Fibroblast of lung (primary cell): ENCODE results near the gene EXOSC7. TPM values are rescaled to one million over a fixed set of nuclear protein-coding genes. Genes with fewer than 3 reads are reported as not detected.
A peak's percentile ranks its signal among the peaks of the same experiment; 100 is the strongest.

Experiments used
- DNase-seq, 2 donors: peaks; one replicate each; pipeline versions ENCODE4 v3.0.0 to v3.0.0-alpha.2; 2010; ENCODE audit warnings: low read depth in 2 of 2
- H2AFZ ChIP-seq: 2 replicates; pipeline ENCODE4 v1.5.1; 2012; ENCODE audit warnings: low read length, control low read depth, inconsistent platforms
- H3K27ac ChIP-seq: 2 replicates; pipeline ENCODE4 v1.5.1; 2011; ENCODE audit warnings: low read length, control low read depth; ENCODE audit not compliant: insufficient read depth
- H3K27me3 ChIP-seq: 2 replicates; pipeline ENCODE4 v1.5.1; 2011; ENCODE audit warnings: mild to moderate bottlenecking, low read length; ENCODE audit not compliant: control insufficient read depth, insufficient read depth
- H3K36me3 ChIP-seq: 2 replicates; pipeline ENCODE4 v1.5.1; 2011; ENCODE audit warnings: low read length; ENCODE audit not compliant: control insufficient read depth, insufficient read depth
- H3K4me1 ChIP-seq: 2 replicates; pipeline ENCODE4 v1.5.1; 2011; ENCODE audit warnings: low read length; ENCODE audit not compliant: control insufficient read depth, insufficient read depth; ENCODE audit errors: extremely low read depth
- H3K4me2 ChIP-seq: 2 replicates; pipeline ENCODE4 v1.5.1; 2011; ENCODE audit warnings: low read length, control low read depth; ENCODE audit not compliant: insufficient read depth; ENCODE audit errors: extremely low read depth
- H3K4me3 ChIP-seq, 4 experiments: fragments of 200-600 bp in 1 of 4; sonication (generic) in 1 of 4; replicated peaks in 1 of 4; 2 replicates each; pipeline ENCODE4 v1.5.1; 2011 to 2016; ENCODE audit warnings: low read length in 4 of 4, low read depth in 3 of 4, mild to moderate bottlenecking in 3 of 4, control low read depth in 2 of 4, inconsistent platforms in 1 of 4, mixed read lengths in 1 of 4; ENCODE audit not compliant: insufficient read depth in 1 of 4; ENCODE audit errors: control extremely low read depth in 1 of 4
- H3K79me2 ChIP-seq: 2 replicates; pipeline ENCODE4 v1.5.1; 2012; ENCODE audit warnings: mild to moderate bottlenecking, low read length, inconsistent platforms; ENCODE audit not compliant: control insufficient read depth, insufficient read depth
- H3K9ac ChIP-seq: 2 replicates; pipeline ENCODE4 v1.5.1; 2011; ENCODE audit warnings: mild to moderate bottlenecking, low read length, control low read depth; ENCODE audit not compliant: insufficient read depth
- H3K9me3 ChIP-seq: 2 replicates; pipeline ENCODE4 v1.5.1; 2012; ENCODE audit warnings: low read depth, low read length; ENCODE audit not compliant: control insufficient read depth, insufficient read depth
- H4K20me1 ChIP-seq: 2 replicates; pipeline ENCODE4 v1.5.1; 2011; ENCODE audit warnings: low read length; ENCODE audit not compliant: control insufficient read depth, insufficient read depth; ENCODE audit errors: extremely low read depth
- EZH2 ChIP-seq: IDR thresholded peaks from 2 replicates; pipeline ENCODE4 v1.5.1; 2012; ENCODE audit warnings: low read length, control low read depth, mild to moderate bottlenecking; ENCODE audit errors: missing control alignments
- polyA plus RNA-seq, 2 donors: library from polyadenylated mRNA; depleted of rRNA in 1 of 2; stranded (reverse) in 1 of 2; unstranded in 1 of 2; fragments of >200 nt; gene quantifications; 2 replicates each; pipeline ENCODE4 v1.2.1, GENCODE V29; 2011 to 2012; ENCODE audit warnings: missing spikeins in 1 of 2
- total RNA-seq: library from RNA; depleted of rRNA; stranded (reverse); fragments of >200 nt; gene quantifications from 2 replicates; pipeline ENCODE4 v1.2.1, GENCODE V29; 2014
- TF ChIP-seq, protein P1 (sequence below), 2 donors: IDR thresholded peaks in 1 of 2; conservative IDR thresholded peaks in 1 of 2; 1 replicate in 1 of 2; 2 replicates in 1 of 2; pipeline ENCODE4 v1.5.1; 2011 to 2012; ENCODE audit warnings: low read length in 2 of 2, control low read depth in 1 of 2, inconsistent platforms in 1 of 2, low read depth in 1 of 2, mild to moderate bottlenecking in 1 of 2

Gene EXOSC7
- total and polyA plus RNA-seq, 2 donors (not counting 1 experiment from before 2014, with no cell fraction given), result 58.8 to 72.5 TPM

DNA sequence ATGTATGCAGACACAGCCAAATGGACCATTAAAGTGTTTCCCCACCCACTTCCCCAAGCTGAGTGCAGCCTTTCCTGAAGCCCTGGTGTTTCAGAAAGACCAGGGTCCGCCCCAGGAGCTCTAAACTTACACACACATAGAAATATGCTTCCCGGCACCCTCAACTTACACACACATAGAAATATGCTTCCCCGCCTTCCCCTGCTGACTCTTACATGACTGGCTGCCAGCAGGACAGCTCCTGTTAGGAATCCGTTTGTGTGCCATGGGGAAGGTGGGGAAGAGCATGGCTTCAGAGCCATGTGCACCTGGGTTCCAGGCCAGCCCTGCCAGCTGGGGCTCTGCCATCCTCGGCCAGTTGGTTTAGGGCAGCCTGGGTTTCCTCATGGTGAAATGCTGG lies 53.6 kb downstream of the EXOSC7 start:
- no peak overlapping the region for H2AFZ ChIP-seq
- H3K9ac ChIP-seq, result no peak overlapping the region
- H3K79me2 ChIP-seq, result no peaks in the 10 kb centered on the region
- TF ChIP-seq EZH2, result no peak
- TF ChIP-seq, protein P1, sequence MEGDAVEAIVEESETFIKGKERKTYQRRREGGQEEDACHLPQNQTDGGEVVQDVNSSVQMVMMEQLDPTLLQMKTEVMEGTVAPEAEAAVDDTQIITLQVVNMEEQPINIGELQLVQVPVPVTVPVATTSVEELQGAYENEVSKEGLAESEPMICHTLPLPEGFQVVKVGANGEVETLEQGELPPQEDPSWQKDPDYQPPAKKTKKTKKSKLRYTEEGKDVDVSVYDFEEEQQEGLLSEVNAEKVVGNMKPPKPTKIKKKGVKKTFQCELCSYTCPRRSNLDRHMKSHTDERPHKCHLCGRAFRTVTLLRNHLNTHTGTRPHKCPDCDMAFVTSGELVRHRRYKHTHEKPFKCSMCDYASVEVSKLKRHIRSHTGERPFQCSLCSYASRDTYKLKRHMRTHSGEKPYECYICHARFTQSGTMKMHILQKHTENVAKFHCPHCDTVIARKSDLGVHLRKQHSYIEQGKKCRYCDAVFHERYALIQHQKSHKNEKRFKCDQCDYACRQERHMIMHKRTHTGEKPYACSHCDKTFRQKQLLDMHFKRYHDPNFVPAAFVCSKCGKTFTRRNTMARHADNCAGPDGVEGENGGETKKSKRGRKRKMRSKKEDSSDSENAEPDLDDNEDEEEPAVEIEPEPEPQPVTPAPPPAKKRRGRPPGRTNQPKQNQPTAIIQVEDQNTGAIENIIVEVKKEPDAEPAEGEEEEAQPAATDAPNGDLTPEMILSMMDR (conservative IDR thresholded peaks at IDR 0.05 in 1 of 2, IDR thresholded peaks at IDR 0.05 in 1 of 2; ENCODE audit: low read depth in 1 of 2, low read length in 2 of 2), result no peak
- peak in 1 of 2 donors; percentile 88 for DNase-seq
- no peaks in the 10 kb centered on the region for H3K36me3 ChIP-seq
- no peaks in the 10 kb centered on the region for H4K20me1 ChIP-seq
- no peak overlapping the region for H3K4me2 ChIP-seq
- no peaks in the 10 kb centered on the region for H3K27me3 ChIP-seq
- H3K27ac ChIP-seq, result peak overlapping the region; percentile 50
- no peaks in the 10 kb centered on the region for H3K9me3 ChIP-seq
- peaks cover 30% of the 10 kb centered on the region for H3K4me1 ChIP-seq
- no peak overlapping the region for H3K4me3 ChIP-seq

DNA sequence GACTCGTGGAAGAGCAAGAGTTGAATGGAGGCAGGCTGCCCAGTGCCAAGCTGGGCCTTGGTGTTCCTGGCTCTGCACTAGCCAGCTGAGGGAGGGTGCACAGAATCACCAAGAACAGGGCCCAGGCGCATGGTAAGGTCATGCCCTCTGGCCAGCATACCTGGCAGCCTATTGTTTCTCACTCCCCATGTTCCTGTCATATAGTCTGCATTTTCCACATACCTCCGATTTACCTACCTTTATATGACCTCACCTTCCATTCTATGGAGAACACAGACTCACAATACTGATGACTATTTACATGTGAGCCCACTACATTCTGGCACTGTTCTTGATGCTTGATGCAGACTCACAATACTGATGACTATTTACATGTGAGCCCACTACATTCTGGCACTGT lies 55.5 kb downstream of the EXOSC7 start:
- Histone ChIP-seq H3K4me2 (no peak overlapping the region), H3K4me3 (no peak overlapping the region), H3K36me3 (no peaks in the 10 kb centered on the region), H3K9me3 (no peaks in the 10 kb centered on the region), H3K9ac (no peak overlapping the region), H3K79me2 (no peaks in the 10 kb centered on the region), H3K4me1 (peaks cover 27% of the 10 kb centered on the region), H4K20me1 (no peaks in the 10 kb centered on the region), H2AFZ (no peak overlapping the region), H3K27ac (no peak overlapping the region), H3K27me3 (no peaks in the 10 kb centered on the region)
- TF ChIP-seq, protein P1 (conservative IDR thresholded peaks at IDR 0.05 in 1 of 2, IDR thresholded peaks at IDR 0.05 in 1 of 2; ENCODE audit: low read depth in 1 of 2, low read length in 2 of 2), result no peak
- TF ChIP-seq EZH2, result no peak
- DNase-seq, result no peak

GRCh38 chr3:45032113-45032512 lies 56.1 kb downstream of the EXOSC7 start:
- H2AFZ ChIP-seq, result no peak overlapping the region
- H4K20me1 ChIP-seq, result no peaks in the 10 kb centered on the region
- no peaks in the 10 kb centered on the region for H3K36me3 ChIP-seq
- no peak for DNase-seq
- H3K4me2 ChIP-seq, result no peak overlapping the region
- no peaks in the 10 kb centered on the region for H3K27me3 ChIP-seq
- no peak overlapping the region for H3K4me3 ChIP-seq
- H3K27ac ChIP-seq, result no peak overlapping the region
- no peak overlapping the region for H3K9ac ChIP-seq
- no peaks in the 10 kb centered on the region for H3K9me3 ChIP-seq
- peaks cover 27% of the 10 kb centered on the region for H3K4me1 ChIP-seq
- no peaks in the 10 kb centered on the region for H3K79me2 ChIP-seq
- no peak for TF ChIP-seq EZH2
- TF ChIP-seq, protein P1 (conservative IDR thresholded peaks at IDR 0.05 in 1 of 2, IDR thresholded peaks at IDR 0.05 in 1 of 2; ENCODE audit: low read depth in 1 of 2, low read length in 2 of 2), result no peak
